GM19468 (cell line): Measurements from ENCODE around the gene AFMID.

Experiments used
- ATAC-seq: cut with Tn5 transposase; IDR thresholded peaks from one replicate; pipeline ENCODE4 v1.9.1; 2021; ENCODE audit warnings: mild to moderate bottlenecking, moderate library complexity, moderate number of reproducible peaks; ENCODE audit not compliant: unreplicated experiment; ENCODE audit errors: extremely low read depth

Gene AFMID

GRCh38 chr17:78176548-78177025 lies 10.6 kb upstream of the AFMID start:
- peak; percentile 24 for ATAC-seq

DNA sequence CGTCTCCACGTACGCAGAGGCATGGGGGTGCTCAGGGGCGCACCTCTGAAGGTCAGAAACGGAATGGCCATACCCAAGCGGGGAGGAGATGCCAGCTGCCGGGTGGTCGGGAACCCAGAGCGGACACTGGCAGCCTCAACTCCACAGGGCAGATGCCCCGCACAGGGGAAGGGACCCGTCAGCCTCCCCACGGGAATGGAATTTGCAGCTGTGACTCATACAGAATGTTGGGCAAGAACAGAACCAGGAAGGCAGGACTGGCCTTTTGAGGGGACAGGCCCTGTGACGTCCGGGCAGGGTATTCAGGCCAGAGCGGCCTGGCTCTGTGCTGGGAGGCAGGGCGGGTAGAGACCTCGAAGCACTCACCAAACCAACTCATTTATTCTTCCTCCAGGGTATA lies 7.8 kb upstream of the AFMID start:
- ATAC-seq = no peak

DNA sequence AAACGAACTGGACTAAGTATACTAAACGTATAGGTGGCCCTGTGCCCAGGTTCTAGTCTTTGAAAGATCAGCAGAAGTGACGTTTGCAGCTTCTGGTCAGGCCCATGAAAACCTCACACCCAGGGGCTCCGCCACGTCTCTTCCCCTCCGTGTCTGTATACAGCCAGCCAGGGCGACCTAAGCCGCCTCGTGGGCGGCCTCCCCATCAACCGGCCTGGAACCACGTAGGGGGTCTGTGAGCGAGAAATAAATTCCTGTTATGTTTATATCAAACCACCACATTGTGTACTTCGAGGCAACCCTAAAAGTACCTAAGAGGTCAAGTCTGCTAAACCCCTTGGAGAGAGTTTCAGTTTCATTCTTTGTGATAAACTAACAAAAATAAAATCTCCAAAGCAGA lies 7.1 kb upstream of the AFMID start:
- no peak for ATAC-seq

- ATAC-seq = no peak
Observed at GRCh38 chr17:78180508-78180907, 6.7 kb upstream of the AFMID start.

DNA sequence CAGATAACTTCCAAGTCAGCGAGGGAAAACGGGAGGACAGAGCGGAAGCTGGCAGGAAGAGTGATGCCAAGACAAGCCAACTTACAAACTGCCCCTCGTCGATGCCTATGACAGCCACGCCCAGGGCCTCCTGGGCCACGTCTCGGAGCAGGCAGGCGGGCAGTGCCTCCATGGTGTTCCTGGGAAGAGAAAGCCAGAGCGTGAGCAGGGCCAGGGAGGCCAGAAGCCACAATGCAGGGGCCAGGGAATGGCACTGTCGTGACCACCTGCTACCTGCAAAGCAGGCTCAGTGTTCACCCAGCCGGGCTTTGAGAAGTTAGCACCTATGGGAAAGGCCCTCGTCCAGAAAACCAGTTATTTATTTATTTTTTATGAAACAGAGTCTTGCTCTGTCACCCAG lies 4.7 kb upstream of the AFMID start:
- ATAC-seq = no peak

DNA sequence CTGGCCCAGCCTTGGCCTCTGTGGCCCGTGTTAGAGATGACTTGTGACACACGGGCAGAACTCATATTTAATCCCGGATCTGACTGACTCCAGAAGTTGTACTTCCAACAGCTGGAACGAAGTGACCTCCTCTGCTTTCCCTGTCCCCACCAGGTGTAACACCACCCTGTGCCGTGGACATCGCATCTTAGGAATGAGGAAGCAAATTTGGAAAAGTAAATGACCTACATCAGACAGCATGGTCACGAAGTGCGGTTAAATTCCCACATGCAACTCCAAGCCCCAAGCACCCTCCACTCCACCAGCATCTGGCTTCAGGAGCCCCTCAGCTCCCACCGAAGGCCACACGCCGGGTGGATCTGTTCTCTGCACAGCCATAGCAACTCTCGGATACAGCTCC lies 3.2 kb upstream of the AFMID start:
- ATAC-seq = no peak

DNA sequence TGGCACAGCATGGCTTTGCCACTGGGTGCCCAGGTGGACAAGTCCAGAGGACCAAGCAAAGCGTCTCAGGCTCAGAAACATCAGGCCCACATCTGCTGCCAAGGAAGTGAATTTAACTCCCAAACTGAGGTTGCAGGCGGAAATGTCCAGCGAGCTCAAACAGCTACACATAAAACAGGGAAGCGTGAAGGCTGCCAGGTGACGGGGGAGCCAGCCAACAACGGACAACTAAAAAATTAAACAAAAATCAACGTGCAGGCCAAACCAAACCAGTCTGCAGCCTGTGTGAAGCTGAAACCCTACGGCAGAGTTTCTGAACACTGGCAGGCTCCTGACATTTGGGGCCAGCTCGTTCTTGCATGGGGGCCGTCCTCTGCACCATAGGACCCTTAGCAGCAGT lies 2.8 kb upstream of the AFMID start:
- no peak for ATAC-seq

DNA sequence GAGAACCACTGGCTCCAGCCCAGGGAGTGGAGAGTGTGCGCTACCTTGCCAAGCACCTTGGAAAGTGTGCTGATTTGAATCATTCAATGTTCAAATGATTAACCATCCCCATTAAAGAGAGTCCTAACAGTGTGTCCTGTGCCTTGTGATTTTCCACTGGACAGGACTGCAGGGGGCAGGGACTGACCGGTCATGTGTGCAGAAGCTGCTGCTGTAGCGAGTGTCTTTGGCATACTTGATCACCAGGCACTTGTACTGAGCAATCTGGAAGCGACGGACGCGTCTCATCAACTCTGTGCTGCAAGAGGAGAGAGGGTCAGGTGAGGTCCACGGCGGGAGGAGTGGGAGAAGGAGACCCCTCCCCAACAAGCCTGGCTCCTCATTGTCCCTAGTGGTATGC lies 2.3 kb upstream of the AFMID start:
- ATAC-seq = no peak

GRCh38 chr17:78185981-78186691 lies 1.0 kb upstream of the AFMID start:
- no peak for ATAC-seq

GRCh38 chr17:78196716-78197115 lies 9.6 kb downstream of the AFMID start:
- ATAC-seq = no peak

DNA sequence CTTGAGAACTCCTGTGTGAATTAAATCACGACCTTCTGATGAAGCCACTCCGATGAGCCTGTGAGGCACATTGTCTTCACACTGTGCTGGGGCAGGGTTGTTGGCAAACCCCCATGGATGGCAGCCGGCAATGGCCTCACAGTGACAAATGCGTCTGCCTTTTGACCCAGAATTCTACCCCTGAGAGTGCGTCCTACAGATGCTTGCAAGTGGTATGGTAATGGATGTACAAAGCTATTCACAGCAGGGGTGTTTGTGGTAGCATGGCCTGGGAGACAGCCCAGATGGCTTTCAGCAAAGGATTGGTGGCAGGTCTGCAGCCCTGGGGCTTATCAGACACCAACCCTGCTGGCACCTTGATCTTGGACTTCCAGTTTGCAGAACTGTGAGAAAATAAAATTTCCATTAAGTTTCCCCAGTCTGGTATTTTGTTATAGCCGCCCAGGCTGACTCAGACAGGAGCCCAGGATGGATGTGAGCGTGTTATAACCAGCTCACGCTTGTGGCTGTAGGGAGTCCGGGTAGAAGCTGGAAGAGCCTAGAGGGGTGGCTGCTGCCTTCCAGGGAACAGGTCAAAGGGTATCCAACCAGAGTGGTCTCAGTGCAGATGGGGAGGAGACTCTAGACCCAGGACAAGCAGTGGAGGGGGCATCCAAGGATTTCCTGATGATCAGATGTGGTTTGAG lies 10.1 kb downstream of the AFMID start:
- no peak for ATAC-seq

DNA sequence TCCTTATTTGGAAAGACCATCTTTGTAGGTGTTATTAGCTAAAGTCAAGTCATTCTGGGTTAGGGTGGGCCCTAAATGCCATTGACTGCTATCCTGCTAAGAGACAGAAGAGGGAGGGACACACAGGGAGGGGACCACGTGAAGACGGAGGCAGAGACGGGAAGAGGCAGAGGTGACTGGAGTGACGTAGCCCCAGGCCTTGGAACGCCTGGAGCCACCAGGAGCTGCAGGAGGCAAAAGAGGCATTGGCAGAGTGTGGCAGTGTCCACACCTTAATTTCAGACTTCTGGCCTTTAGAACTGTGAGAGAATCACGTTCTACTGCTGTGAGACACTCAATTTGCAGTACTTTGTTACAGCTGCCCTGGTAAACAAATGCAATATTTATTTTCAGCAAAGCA lies 13.3 kb downstream of the AFMID start:
- ATAC-seq = no peak

GRCh38 chr17:78202666-78203065 lies 15.5 kb downstream of the AFMID start:
- ATAC-seq = no peak

- ATAC-seq = no peak
Observed at GRCh38 chr17:78204387-78205123, 17.4 kb downstream of the AFMID start.

DNA sequence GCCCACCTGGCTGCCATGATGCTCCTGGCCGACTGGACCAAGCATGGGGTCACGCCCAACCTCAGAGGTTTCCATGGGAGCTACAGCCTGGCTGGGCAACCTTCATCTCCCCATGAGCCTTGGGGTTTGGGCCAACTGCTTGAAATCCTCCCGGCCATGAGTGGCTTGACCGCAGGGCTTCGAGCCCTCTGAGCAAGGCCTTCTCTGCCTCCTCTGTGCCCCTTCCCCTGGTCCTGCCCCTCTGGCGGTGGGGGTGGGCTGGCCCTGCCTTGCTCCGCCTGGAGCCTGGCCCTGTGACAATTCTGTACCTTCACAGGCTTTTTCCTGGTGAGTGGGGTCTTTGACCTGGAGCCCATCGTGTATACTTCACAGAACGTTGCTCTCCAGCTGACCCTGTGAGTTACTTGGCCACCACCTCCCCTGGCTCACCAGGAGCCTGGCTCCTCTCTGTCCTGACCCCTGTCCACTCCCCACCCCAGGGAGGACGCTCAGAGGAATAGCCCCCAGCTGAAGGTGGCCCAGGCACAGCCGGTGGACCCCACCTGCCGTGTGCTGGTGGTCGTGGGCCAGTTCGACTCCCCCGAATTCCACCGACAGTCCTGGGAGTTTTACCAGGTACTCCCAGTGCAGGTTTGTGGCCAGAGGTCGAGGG lies 18.1 kb downstream of the AFMID start:
- ATAC-seq = no peak

- no peak for ATAC-seq
Observed at GRCh38 chr17:78206298-78206697, 19.1 kb downstream of the AFMID start.

DNA sequence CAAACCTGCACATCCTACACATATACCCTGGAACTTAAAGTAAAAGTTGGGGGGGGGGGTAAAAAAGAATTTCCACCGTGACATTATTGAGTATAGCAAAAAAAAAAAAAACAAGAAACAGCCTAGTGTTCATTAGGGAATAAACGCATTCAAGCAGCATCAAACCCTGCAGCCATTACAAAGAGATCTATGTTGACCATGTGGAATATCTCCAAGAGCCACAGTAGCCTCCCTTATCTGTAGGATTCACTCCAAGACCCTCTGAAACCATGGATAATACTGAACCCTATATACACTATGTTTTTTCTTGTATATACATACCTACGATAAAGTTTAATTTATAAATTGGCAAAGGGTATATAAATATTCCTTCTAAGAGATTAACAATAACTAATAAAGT lies 21.3 kb downstream of the AFMID start:
- ATAC-seq = no peak

GRCh38 chr17:78210111-78210510 lies 22.9 kb downstream of the AFMID start:
- no peak for ATAC-seq

DNA sequence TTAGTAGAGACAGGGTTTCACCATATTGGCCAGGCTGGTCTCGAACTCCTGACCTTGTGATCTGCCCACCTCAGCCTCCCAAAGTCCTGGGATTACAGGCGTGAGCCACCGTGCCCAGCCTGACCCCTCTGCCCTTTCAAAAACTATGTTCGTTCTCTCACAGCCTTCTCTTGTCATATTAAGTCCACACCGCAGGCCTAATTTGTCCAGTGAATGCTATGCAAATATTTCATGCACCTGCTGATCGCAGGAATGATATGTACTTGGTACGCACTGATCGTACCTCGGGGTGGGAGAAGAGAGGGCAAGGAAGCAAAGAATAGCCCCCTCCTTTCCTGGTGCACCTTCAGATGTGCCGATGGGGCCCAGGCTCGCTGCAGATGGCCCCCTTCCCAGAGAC lies 23.9 kb downstream of the AFMID start:
- no peak for ATAC-seq

DNA sequence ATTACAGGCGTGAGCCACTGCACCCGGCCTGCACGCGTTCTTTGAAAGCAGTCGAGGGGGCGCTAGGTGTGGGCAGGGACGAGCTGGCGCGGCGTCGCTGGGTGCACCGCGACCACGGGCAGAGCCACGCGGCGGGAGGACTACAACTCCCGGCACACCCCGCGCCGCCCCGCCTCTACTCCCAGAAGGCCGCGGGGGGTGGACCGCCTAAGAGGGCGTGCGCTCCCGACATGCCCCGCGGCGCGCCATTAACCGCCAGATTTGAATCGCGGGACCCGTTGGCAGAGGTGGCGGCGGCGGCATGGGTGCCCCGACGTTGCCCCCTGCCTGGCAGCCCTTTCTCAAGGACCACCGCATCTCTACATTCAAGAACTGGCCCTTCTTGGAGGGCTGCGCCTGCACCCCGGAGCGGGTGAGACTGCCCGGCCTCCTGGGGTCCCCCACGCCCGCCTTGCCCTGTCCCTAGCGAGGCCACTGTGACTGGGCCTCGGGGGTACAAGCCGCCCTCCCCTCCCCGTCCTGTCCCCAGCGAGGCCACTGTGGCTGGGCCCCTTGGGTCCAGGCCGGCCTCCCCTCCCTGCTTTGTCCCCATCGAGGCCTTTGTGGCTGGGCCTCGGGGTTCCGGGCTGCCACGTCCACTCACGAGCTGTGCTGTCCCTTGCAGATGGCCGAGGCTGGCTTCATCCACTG lies 27.0 kb downstream of the AFMID start, which contains the start of gene BIRC5:
BIRC5 (plus strand) TSS at position 238 of the 690 bp plus-strand sequence; CDS start at position 302, 64 bp downstream.
- peak; percentile 32 for ATAC-seq
